A673 (cell line): ENCODE results near the gene LIPK.

ENCODE experiments used
- CTCF ChIP-seq: fragments of 300-800, 200-600 bp; sonication (generic); conservative IDR thresholded peaks from 2 replicates; pipeline ENCODE4 v1.5.1; 2017; ENCODE audit warnings: low read depth, mild to moderate bottlenecking, antibody characterized with exemption, low read length, moderate library complexity, mixed read lengths
- EZH2 ChIP-seq: fragments of 200-600 bp; sonication (generic); IDR thresholded peaks from 2 replicates; pipeline ENCODE4 v1.6.1; 2017; ENCODE audit warnings: borderline replicate concordance, low read depth, mild to moderate bottlenecking, mixed read lengths, antibody characterized with exemption, low read length; ENCODE audit not compliant: poor library complexity, severe bottlenecking

GRCh38 chr10:88763441-88763840, 57.4 kb downstream of the LIPK start:
- TF ChIP-seq CTCF (no peak), EZH2 (no peak)
